H9 (cell line): ENCODE results near the gene GPRIN1. TPM values are rescaled to one million over a fixed set of nuclear protein-coding genes. Genes with fewer than 3 reads are reported as not detected.

Source experiments
- DNase-seq: peaks from one replicate; pipeline ENCODE4 v3.0.0-alpha.2; 2017
- H2AFZ ChIP-seq: one replicate; pipeline ENCODE4 v1.6.1; 2013; ENCODE audit warnings: mild to moderate bottlenecking, low read length, control low read depth, moderate library complexity
- H2AK5ac ChIP-seq: 2 replicates; pipeline ENCODE4 v1.6.1; 2013; ENCODE audit warnings: low read length, control low read depth, mixed read lengths; ENCODE audit not compliant: insufficient read length
- H2BK120ac ChIP-seq: one replicate; pipeline ENCODE4 v1.6.1; 2013; ENCODE audit warnings: low read depth, mild to moderate bottlenecking, low read length, control low read depth, inconsistent platforms; ENCODE audit not compliant: poor library complexity, severe bottlenecking
- H2BK12ac ChIP-seq: 2 replicates; pipeline ENCODE4 v1.6.1; 2013; ENCODE audit warnings: low read length, control low read depth, mixed read lengths, low read depth; ENCODE audit not compliant: insufficient read length
- H2BK15ac ChIP-seq: 2 replicates; pipeline ENCODE4 v1.6.1; 2013; ENCODE audit warnings: low read depth, low read length, control low read depth
- H2BK20ac ChIP-seq: one replicate; pipeline ENCODE4 v1.6.1; 2013; ENCODE audit warnings: low read depth, mild to moderate bottlenecking, low read length, control low read depth, inconsistent platforms; ENCODE audit not compliant: poor library complexity, severe bottlenecking
- H2BK5ac ChIP-seq: 2 replicates; pipeline ENCODE4 v1.6.1; 2013; ENCODE audit warnings: low read length, control low read depth, mixed read lengths; ENCODE audit not compliant: insufficient read length
- H3K14ac ChIP-seq: 2 replicates; pipeline ENCODE4 v1.6.1; 2013; ENCODE audit warnings: low read length, control low read depth; ENCODE audit not compliant: insufficient read depth
- H3K18ac ChIP-seq: 2 replicates; pipeline ENCODE4 v1.6.1; 2013; ENCODE audit warnings: low read depth, mild to moderate bottlenecking, mixed read lengths, low read length, control low read depth; ENCODE audit not compliant: insufficient read length
- H3K23ac ChIP-seq: 2 replicates; pipeline ENCODE4 v1.6.1; 2013; ENCODE audit warnings: low read length, control low read depth, mixed read lengths, low read depth; ENCODE audit not compliant: insufficient read length
- H3K23me2 ChIP-seq: 2 replicates; pipeline ENCODE4 v1.6.1; 2013; ENCODE audit warnings: low read depth, mild to moderate bottlenecking, mixed read lengths, low read length, control low read depth; ENCODE audit not compliant: insufficient read length, poor library complexity, severe bottlenecking
- H3K27ac ChIP-seq: 2 replicates; pipeline ENCODE4 v1.5.1; 2013; ENCODE audit warnings: low read length, control low read depth, mixed read lengths, low read depth; ENCODE audit not compliant: insufficient read length
- H3K27me3 ChIP-seq: 2 replicates; pipeline ENCODE4 v1.6.1; 2013; ENCODE audit warnings: low read length, control low read depth, inconsistent platforms; ENCODE audit not compliant: insufficient read depth
- H3K4ac ChIP-seq: 2 replicates; pipeline ENCODE4 v1.6.1; 2013; ENCODE audit warnings: low read depth, mild to moderate bottlenecking, control low read depth, inconsistent platforms, low read length, moderate library complexity
- H3K4me1 ChIP-seq: 2 replicates; pipeline ENCODE4 v1.6.1; 2013; ENCODE audit warnings: low read length, control low read depth, inconsistent platforms; ENCODE audit not compliant: insufficient read depth
- H3K4me2 ChIP-seq: 2 replicates; pipeline ENCODE4 v1.6.1; 2013; ENCODE audit warnings: low read length, control low read depth, mixed read lengths; ENCODE audit not compliant: insufficient read length, insufficient read depth
- H3K56ac ChIP-seq: 2 replicates; pipeline ENCODE4 v1.6.1; 2013; ENCODE audit warnings: low read depth, mild to moderate bottlenecking, mixed read lengths, low read length, control low read depth; ENCODE audit not compliant: insufficient read length
- H3K79me1 ChIP-seq: 2 replicates; pipeline ENCODE4 v1.6.1; 2013; ENCODE audit warnings: low read depth, mild to moderate bottlenecking, moderate library complexity, low read length, control low read depth, inconsistent platforms; ENCODE audit not compliant: insufficient read depth, poor library complexity, severe bottlenecking
- H3K79me2 ChIP-seq: 2 replicates; pipeline ENCODE4 v1.6.1; 2013; ENCODE audit warnings: low read length, control low read depth, inconsistent platforms; ENCODE audit not compliant: insufficient read depth
- H3K9ac ChIP-seq: 2 replicates; pipeline ENCODE4 v1.6.1; 2013; ENCODE audit warnings: low read length, control low read depth, mixed read lengths; ENCODE audit not compliant: insufficient read length; ENCODE audit errors: extremely low read depth
- H3K9me3 ChIP-seq: one replicate; pipeline ENCODE4 v1.6.1; 2013; ENCODE audit warnings: low read depth, low read length, inconsistent platforms; ENCODE audit not compliant: control insufficient read depth
- H3T11ph ChIP-seq: one replicate; pipeline ENCODE4 v1.6.1; 2013; ENCODE audit warnings: mild to moderate bottlenecking, low read length, control low read depth, inconsistent platforms
- H4K20me1 ChIP-seq: one replicate; pipeline ENCODE4 v1.6.1; 2013; ENCODE audit not compliant: control insufficient read depth, insufficient read length, insufficient read depth
- H4K5ac ChIP-seq: 2 replicates; pipeline ENCODE4 v1.6.1; 2013; ENCODE audit warnings: low read depth, mild to moderate bottlenecking, mixed read lengths, low read length, control low read depth; ENCODE audit not compliant: insufficient read length
- H4K8ac ChIP-seq: replicated peaks from 2 replicates; pipeline ENCODE4 v1.6.1; 2013; ENCODE audit warnings: low read length, control low read depth, mixed read lengths, low read depth; ENCODE audit not compliant: insufficient read length
- H4K91ac ChIP-seq: 2 replicates; pipeline ENCODE4 v1.6.1; 2013; ENCODE audit warnings: low read depth, mild to moderate bottlenecking, moderate library complexity, mixed read lengths, low read length, control low read depth; ENCODE audit not compliant: insufficient read length
- H3K27ac Mint-ChIP-seq, 3 experiments: 2 replicates in 2 of 3; 3 replicates in 1 of 3; pipeline ENCODE4 v1.8.0; 2020 to 2021; ENCODE audit warnings: mixed read lengths in 3 of 3, mild to moderate bottlenecking in 1 of 3, moderate library complexity in 1 of 3
- H3K27me3 Mint-ChIP-seq: 2 replicates; pipeline ENCODE4 v1.8.0; 2021; ENCODE audit warnings: low read depth, mild to moderate bottlenecking, moderate library complexity, mixed read lengths
- H3K36me3 Mint-ChIP-seq, 3 experiments: 2 replicates in 2 of 3; 3 replicates in 1 of 3; pipeline ENCODE4 v1.8.0; 2020 to 2021; ENCODE audit warnings: low read depth in 3 of 3, mixed read lengths in 3 of 3; ENCODE audit not compliant: insufficient read depth in 1 of 3
- H3K4me1 Mint-ChIP-seq, 2 experiments: 2 replicates each; pipeline ENCODE4 v1.8.0; 2020; ENCODE audit warnings: mixed read lengths in 2 of 2
- H3K4me3 Mint-ChIP-seq, 2 experiments: 2 replicates in 1 of 2; 3 replicates in 1 of 2; pipeline ENCODE4 v1.8.0; 2020 to 2021; ENCODE audit warnings: mild to moderate bottlenecking in 2 of 2, mixed read lengths in 2 of 2, moderate library complexity in 1 of 2
- H3K9me3 Mint-ChIP-seq, 2 experiments: 2 replicates in 1 of 2; 3 replicates in 1 of 2; pipeline ENCODE4 v1.8.0; 2020; ENCODE audit warnings: mild to moderate bottlenecking in 2 of 2, mixed read lengths in 2 of 2, moderate library complexity in 1 of 2
- CTCF ChIP-seq: fragments of 200-600 bp; sonication (generic); conservative IDR thresholded peaks from 3 replicates; pipeline ENCODE4 v1.8.0; 2021; ENCODE audit warnings: antibody characterized with exemption, mild to moderate bottlenecking
- WGBS: extraction: QIAGEN DNeasy Blood & Tissue Kit; methylation state at CpG from one replicate; pipeline ENCODE4 v1.1.7; 2013; ENCODE audit warnings: missing lambda C conversion rate, low lambda C conversion rate, mixed read lengths; ENCODE audit not compliant: insufficient read length; ENCODE audit errors: extremely low coverage; 5-methylcytosine and 5-hydroxymethylcytosine counted together
- total RNA-seq: library from RNA; stranded (reverse); gene quantifications from 2 replicates; pipeline ENCODE4 v1.2.1, GENCODE V29; 2021

GPRIN1 gene
- total RNA-seq, 1 experiment from 2014 or later = 10.8 TPM

- H3K4me1 Mint-ChIP-seq = peaks cover 30 to 31% of the 10 kb centered on the region in 2 experiments
- no peaks in the 10 kb centered on the region for H3K36me3 Mint-ChIP-seq
- H3K4me3 Mint-ChIP-seq = peak overlapping the region in 1 of 2 experiments; percentile 24; a peak in 2 of 5 replicates
- H3K18ac ChIP-seq = no peak overlapping the region
- no peak overlapping the region for H4K91ac ChIP-seq
- H3K14ac ChIP-seq = no peak overlapping the region
- no peak overlapping the region for H3K9ac ChIP-seq
- no peak overlapping the region for H2BK5ac ChIP-seq
- no peaks in the 10 kb centered on the region; a peak in 1 of 5 replicates for H3K9me3 Mint-ChIP-seq
- no peaks in the 10 kb centered on the region; the same call in 1 of the 2 replicates for H3K27me3 ChIP-seq
- peaks cover 6% of the 10 kb centered on the region for H3K23me2 ChIP-seq
- H3K4ac ChIP-seq = no peak overlapping the region
- H2BK15ac ChIP-seq = no peak overlapping the region
- no peak overlapping the region for H3K4me2 ChIP-seq
- H3K9me3 ChIP-seq = no peaks in the 10 kb centered on the region
- no peaks in the 10 kb centered on the region for H3K79me1 ChIP-seq
- no peaks in the 10 kb centered on the region for H3K79me2 ChIP-seq
- H4K5ac ChIP-seq = no peak overlapping the region
- H2BK120ac ChIP-seq = no peak overlapping the region
- no peaks in the 10 kb centered on the region for H4K20me1 ChIP-seq
- H3K4me1 ChIP-seq = no peaks in the 10 kb centered on the region; the same call in 1 of the 2 replicates
- no peak for TF ChIP-seq CTCF
- no peak overlapping the region for H3K27ac ChIP-seq
- DNase-seq = peak; percentile 77
- no peak overlapping the region for H4K8ac ChIP-seq
- no peak overlapping the region for H2BK20ac ChIP-seq
- H3K27ac Mint-ChIP-seq = no peak overlapping the region; a peak in 1 of 7 replicates
- H2AFZ ChIP-seq = no peak overlapping the region
- no peak overlapping the region for H3T11ph ChIP-seq
- WGBS = no CpG with 5 or more reads among the region's 10 CpGs
- H2AK5ac ChIP-seq = no peak overlapping the region
- peaks cover 34% of the 10 kb centered on the region for H3K27me3 Mint-ChIP-seq
- no peak overlapping the region for H3K23ac ChIP-seq
- no peak overlapping the region for H3K56ac ChIP-seq
- H2BK12ac ChIP-seq = no peak overlapping the region
Measured at GRCh38 chr5:176611435-176611834, 1.5 kb upstream of the GPRIN1 start.
